ENCODE data around the gene SLC40A1. TPM values are rescaled to one million over a fixed set of nuclear protein-coding genes. Genes with fewer than 3 reads are reported as not detected.

The SLC40A1 gene
- total RNA-seq, 1 donor from 2014 or later, result 30.3 TPM

- no peak for DNase-seq (ENCODE audit: low spot score)
- intact Hi-C loops (cut with DNase I), result no loop called here
These were observed 58.0 kb downstream of the SLC40A1 start for GRCh38 chr2:189522435-189523151.

- DNase-seq (ENCODE audit: low spot score), result no peak
- intact Hi-C loops (cut with DNase I), result no loop called here
These were observed 58.7 kb downstream of the SLC40A1 start for GRCh38 chr2:189521699-189522434.

GRCh38 chr2:189519631-189520387, 60.8 kb downstream of the SLC40A1 start:
- intact Hi-C loops (cut with DNase I), result no loop called here
- no peak for DNase-seq (ENCODE audit: low spot score)

DNA sequence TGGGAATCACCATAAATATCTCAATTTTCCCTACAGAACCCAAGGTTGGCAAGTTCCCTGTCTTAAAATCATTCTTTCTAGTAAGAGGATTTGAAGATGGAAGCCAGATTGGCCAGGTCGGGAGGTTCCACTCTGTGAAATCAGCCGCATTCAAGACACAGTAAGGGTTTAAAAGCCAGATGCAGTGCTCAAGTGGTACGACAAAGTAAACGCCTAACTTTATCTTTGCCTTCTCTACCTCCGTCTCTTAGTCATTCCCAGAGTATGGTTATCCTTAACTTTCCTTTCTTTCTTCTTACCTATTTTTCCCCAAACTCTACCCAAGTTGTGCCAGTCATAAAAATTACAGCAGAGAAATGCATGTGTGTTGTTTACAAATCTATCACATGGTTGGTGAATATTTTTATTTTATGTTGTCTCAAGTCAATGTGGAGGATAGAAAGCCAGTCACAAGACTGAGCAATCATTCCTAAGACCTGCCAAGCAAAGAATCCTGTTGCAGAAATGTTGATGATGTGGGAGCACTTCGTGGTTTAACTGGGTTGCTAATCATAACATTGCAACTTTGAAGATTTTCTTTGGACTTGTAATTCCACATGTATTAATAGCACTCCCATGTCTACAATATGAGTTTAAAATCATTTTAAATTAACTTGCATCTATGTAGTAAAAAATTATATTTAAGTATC, 62.6 kb downstream of the SLC40A1 start:
- intact Hi-C loops (cut with DNase I), result no loop called here
- DNase-seq (ENCODE audit: low spot score), result no peak

- DNase-seq (ENCODE audit: low spot score), result no peak
- intact Hi-C loops (cut with DNase I), result no loop called here
These were observed 64.0 kb downstream of the SLC40A1 start for GRCh38 chr2:189516546-189516945.

DNA sequence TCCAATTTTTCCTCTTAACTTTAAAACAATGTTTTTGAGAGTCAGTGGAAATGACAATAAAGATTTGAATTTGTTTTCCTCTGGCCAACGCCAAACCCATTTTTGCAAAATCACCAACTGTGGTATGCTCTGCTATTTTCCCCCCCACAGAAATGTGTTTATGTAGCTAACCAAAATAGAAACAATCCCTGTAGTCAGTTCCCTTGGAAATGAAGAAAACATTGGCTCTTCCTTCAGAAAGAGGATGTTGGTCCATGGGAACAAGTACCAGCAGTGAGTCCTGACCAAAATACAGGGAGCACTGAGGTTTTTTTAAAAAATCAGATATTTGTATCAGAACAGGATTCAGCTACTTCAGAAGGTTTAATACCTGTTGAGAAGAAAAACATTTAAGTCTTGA, 65.3 kb downstream of the SLC40A1 start:
- DNase-seq (ENCODE audit: low spot score), result no peak
- intact Hi-C loops (cut with DNase I), result no loop called here

DNA sequence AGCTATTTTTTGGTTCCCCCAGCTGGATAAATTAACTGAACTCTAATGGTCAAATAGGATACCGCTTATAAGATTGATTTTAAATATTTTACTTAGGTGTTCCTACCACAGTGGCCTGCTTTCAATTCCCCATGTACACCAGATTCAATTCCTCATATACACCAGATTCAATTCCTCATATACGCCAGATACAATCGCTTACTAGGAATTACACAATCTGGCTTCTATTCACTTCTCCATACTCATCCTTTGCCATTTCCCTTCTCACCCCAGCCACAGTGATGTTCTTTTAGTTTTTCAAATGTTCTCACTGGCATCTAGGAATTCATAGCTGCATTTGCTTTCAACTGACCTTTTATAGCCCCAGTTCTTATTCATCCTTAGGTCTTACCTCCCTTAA, 66.5 kb downstream of the SLC40A1 start:
- intact Hi-C loops (cut with DNase I), result no loop called here
- DNase-seq (ENCODE audit: low spot score), result no peak

DNA sequence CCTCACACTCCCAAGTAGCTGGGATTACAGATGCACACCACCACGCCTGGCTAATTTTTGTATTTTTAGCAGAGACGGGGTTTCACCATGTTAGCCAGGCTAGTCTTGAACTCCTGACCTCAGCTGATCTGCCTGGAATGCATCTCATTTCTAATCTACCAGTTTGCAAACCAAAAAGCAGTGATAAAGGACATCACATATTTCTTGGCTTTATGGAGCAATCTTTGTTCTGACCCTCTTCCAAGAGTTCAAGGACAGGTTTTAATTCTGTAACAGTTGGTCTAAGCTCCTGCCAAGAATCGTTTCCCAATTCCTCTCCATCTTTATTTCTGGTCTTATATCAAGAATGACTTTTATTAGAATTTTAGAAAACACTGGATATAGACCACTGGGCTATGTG, 67.7 kb downstream of the SLC40A1 start:
- DNase-seq (ENCODE audit: low spot score), result no peak
- intact Hi-C loops (cut with DNase I), result no loop called here

DNA sequence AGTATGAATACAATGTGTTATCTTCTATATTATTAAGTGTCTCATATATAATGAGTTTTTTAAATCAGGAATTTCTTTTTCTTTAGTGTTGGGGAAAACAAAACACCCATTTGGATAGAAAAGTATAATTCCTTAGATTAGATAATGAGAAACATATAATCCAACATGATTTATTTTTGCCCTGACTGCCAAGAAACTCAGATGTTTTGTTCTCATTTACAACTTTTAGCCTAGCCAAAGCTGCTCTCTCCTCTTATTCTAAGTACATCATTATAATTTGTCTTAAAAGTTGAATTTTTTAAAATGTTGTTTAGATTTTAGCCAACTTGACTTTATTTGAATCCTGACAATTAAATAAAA, 68.6 kb downstream of the SLC40A1 start:
- DNase-seq (ENCODE audit: low spot score), result no peak
- intact Hi-C loops (cut with DNase I), result no loop called here

DNA sequence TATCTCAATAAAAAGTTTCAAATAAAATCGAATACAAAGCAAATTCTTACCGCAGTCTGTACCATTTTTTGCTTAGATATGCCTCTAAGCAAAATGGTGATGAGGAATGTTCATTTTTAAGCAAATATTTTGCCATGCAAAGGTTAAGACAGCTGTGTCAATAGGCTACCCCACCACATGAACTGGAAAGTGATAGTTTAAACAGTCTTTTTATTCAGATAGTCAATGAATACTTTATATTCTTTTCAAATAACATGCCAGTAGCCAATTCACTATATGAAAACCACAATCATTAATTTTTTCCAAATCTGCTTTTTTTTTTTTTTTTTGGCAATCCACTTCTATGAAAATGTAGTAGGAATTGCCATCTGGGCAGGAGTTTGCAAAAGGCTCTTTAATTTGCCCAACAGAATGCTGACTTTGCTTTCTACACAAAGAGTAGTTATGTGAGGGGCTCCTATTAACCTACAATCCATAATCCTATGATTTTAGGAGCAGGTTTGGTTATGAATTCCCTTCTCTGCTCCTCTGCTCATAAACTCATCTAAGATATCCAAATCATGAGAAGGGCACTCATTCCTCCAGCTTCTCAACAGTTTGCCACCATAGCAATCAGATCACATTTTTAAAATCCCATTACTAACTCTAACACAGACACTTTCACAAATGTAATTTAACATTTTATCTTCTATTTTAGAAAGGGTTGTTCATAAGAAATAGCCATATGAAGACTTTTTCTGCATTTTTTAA, 69.2 kb downstream of the SLC40A1 start:
- DNase-seq (ENCODE audit: low spot score), result no peak
- intact Hi-C loops (cut with DNase I), result no loop called here

Other genes starting within 250 kb of the SLC40A1 start
- 13.8 TPM for gene WDR75, start 139.3 kb downstream of the SLC40A1 start, total RNA-seq
- 27.7 TPM for gene ASNSD1, start 80.7 kb upstream of the SLC40A1 start, total RNA-seq
- gene ANKAR, start 93.9 kb upstream of the SLC40A1 start, total RNA-seq, result 10.3 TPM
- 5.4 TPM for gene OSGEPL1, start 182.0 kb upstream of the SLC40A1 start, total RNA-seq
- 25.7 TPM for gene ORMDL1, start 203.6 kb upstream of the SLC40A1 start, total RNA-seq
- gene PMS1, start 203.7 kb upstream of the SLC40A1 start, total RNA-seq, result 11.1 TPM

All from cardiac septum (tissue), 1 donor.